Gastroesophageal sphincter (tissue), 3 donors: ENCODE measurements around the gene SAP30L.

Source experiments
- CTCF ChIP-seq, 4 experiments: fragments of 200-600 bp in 2 of 4; fragments of 450-650 bp in 2 of 4; sonication (generic) in 1 of 4; IDR thresholded peaks; one replicate each; pipeline ENCODE4 v1.5.1; 2017 to 2019; ENCODE audit warnings: antibody characterized with exemption in 4 of 4, mild to moderate bottlenecking in 2 of 4, moderate library complexity in 2 of 4
- POLR2A ChIP-seq, 2 donors: fragments of 450-650 bp; IDR thresholded peaks; one replicate each; pipeline ENCODE4 v1.6.1; 2017; ENCODE audit warnings: antibody characterized with exemption in 2 of 2, mild to moderate bottlenecking in 2 of 2, moderate library complexity in 1 of 2

GRCh38 chr5:154484393-154485095, 38.7 kb downstream of the SAP30L start:
- no peak for TF ChIP-seq CTCF (IDR thresholded peaks at IDR 0.05)
- TF ChIP-seq POLR2A (IDR thresholded peaks at IDR 0.05) = no peak
